Uterus (tissue), 2 donors: ENCODE data around the gene CHRM3.

Source experiments
- CTCF ChIP-seq, 4 experiments: fragments of 200-600 bp in 2 of 4; fragments of 450-650 bp in 2 of 4; sonication (generic) in 2 of 4; IDR thresholded peaks; one replicate each; pipeline ENCODE4 v1.5.1; 2016 to 2019; ENCODE audit warnings: antibody characterized with exemption in 4 of 4, mild to moderate bottlenecking in 2 of 4, moderate library complexity in 1 of 4
- POLR2A ChIP-seq, 2 donors: fragments of 450-650 bp; IDR thresholded peaks; one replicate each; pipeline ENCODE4 v1.6.1; 2016; ENCODE audit warnings: antibody characterized with exemption in 2 of 2, mild to moderate bottlenecking in 1 of 2, moderate library complexity in 1 of 2

- TF ChIP-seq POLR2A (IDR thresholded peaks at IDR 0.05) (no peak), CTCF (IDR thresholded peaks at IDR 0.05) (no peak)
These were observed 3.7 kb upstream of the CHRM3 start for GRCh38 chr1:239382666-239383065.
